Measurements from ENCODE around the gene NOS1AP.

NOS1AP gene

GRCh38 chr1:162218546-162218945 is 149.1 kb downstream of the NOS1AP start:
- POLR2A ChIA-PET = no interaction called here
- TF ChIP-seq LEF1 (IDR thresholded peaks at IDR 0.05; ENCODE audit: borderline replicate concordance) (no peak), L3MBTL2 (conservative IDR thresholded peaks at IDR 0.05) (no peak), FOXK2 (IDR thresholded peaks at IDR 0.05) (no peak), TARDBP (IDR thresholded peaks at IDR 0.05) (no peak), CTBP1 (IDR thresholded peaks at IDR 0.05; ENCODE audit: borderline replicate concordance) (no peak), ZNF384 (IDR thresholded peaks at IDR 0.05) (no peak), BHLHE40 (IDR thresholded peaks at IDR 0.05; ENCODE audit: borderline replicate concordance) (no peak), FOXM1 (IDR thresholded peaks at IDR 0.05; ENCODE audit: borderline replicate concordance) (no peak), PKNOX1 (IDR thresholded peaks at IDR 0.05) (no peak), ARNT (IDR thresholded peaks at IDR 0.05) (no peak), SUZ12 (IDR thresholded peaks at IDR 0.05) (no peak), HDGF (IDR thresholded peaks at IDR 0.05; ENCODE audit: borderline replicate concordance) (no peak), FOXA1 (IDR thresholded peaks at IDR 0.05) (no peak), SP1 (IDR thresholded peaks at IDR 0.05) (no peak), ELF4 (IDR thresholded peaks at IDR 0.05) (no peak), NFRKB (IDR thresholded peaks at IDR 0.05) (no peak)
- CTCF ChIA-PET = no interaction called here
- no peak for DNase-seq (ENCODE audit: extremely low spot score)

GRCh38 chr1:162218975-162219374 is 149.5 kb downstream of the NOS1AP start:
- POLR2A ChIA-PET = no interaction called here
- TF ChIP-seq ELF4 (IDR thresholded peaks at IDR 0.05) (no peak), TARDBP (IDR thresholded peaks at IDR 0.05) (no peak), SUZ12 (IDR thresholded peaks at IDR 0.05) (no peak)
- CTCF ChIA-PET = no interaction called here
- DNase-seq (ENCODE audit: extremely low spot score) = no peak

GRCh38 chr1:162219461-162219860 is 150.0 kb downstream of the NOS1AP start:
- ChIA-PET CTCF (no interaction called here), POLR2A (no interaction called here)
- DNase-seq (ENCODE audit: extremely low spot score) = no peak
- TF ChIP-seq SP1 (IDR thresholded peaks at IDR 0.05) = no peak
- no peak for TF ChIP-seq LEF1 (IDR thresholded peaks at IDR 0.05; ENCODE audit: borderline replicate concordance)
- TF ChIP-seq CTBP1 (IDR thresholded peaks at IDR 0.05; ENCODE audit: borderline replicate concordance) = no peak
- no peak for TF ChIP-seq PKNOX1 (IDR thresholded peaks at IDR 0.05)
- no peak for TF ChIP-seq SUZ12 (IDR thresholded peaks at IDR 0.05)
- TF ChIP-seq ZNF384 (IDR thresholded peaks at IDR 0.05) = no peak
- TF ChIP-seq FOXK2 (IDR thresholded peaks at IDR 0.05) = no peak
- TF ChIP-seq HDGF (IDR thresholded peaks at IDR 0.05; ENCODE audit: borderline replicate concordance) = no peak
- no peak for TF ChIP-seq BHLHE40 (IDR thresholded peaks at IDR 0.05; ENCODE audit: borderline replicate concordance)
- TF ChIP-seq NFRKB (IDR thresholded peaks at IDR 0.05) = no peak
- TF ChIP-seq TARDBP (IDR thresholded peaks at IDR 0.05) = no peak
- no peak for TF ChIP-seq FOXM1 (IDR thresholded peaks at IDR 0.05; ENCODE audit: borderline replicate concordance)
- TF ChIP-seq ELF4 (IDR thresholded peaks at IDR 0.05) = no peak
- TF ChIP-seq L3MBTL2 (conservative IDR thresholded peaks at IDR 0.05) = no peak
- TF ChIP-seq FOXA1 (IDR thresholded peaks at IDR 0.05) = no peak
- no peak for TF ChIP-seq ARNT (IDR thresholded peaks at IDR 0.05)

- DNase-seq (ENCODE audit: extremely low spot score) = no peak
- POLR2A ChIA-PET = no interaction called here
- no peak for TF ChIP-seq LEF1 (IDR thresholded peaks at IDR 0.05; ENCODE audit: borderline replicate concordance)
- no peak for TF ChIP-seq ELF4 (IDR thresholded peaks at IDR 0.05)
- TF ChIP-seq TARDBP (IDR thresholded peaks at IDR 0.05) = no peak
- TF ChIP-seq PKNOX1 (IDR thresholded peaks at IDR 0.05) = no peak
- TF ChIP-seq FOXK2 (IDR thresholded peaks at IDR 0.05) = no peak
- no peak for TF ChIP-seq FOXA1 (IDR thresholded peaks at IDR 0.05)
- TF ChIP-seq NFRKB (IDR thresholded peaks at IDR 0.05) = no peak
- CTCF ChIA-PET = no interaction called here
These were observed 150.6 kb downstream of the NOS1AP start for GRCh38 chr1:162220009-162220539.

GRCh38 chr1:162222014-162222413 is 152.5 kb downstream of the NOS1AP start:
- DNase-seq (ENCODE audit: extremely low spot score) = no peak
- ChIA-PET CTCF (no interaction called here), POLR2A (no interaction called here)
- TF ChIP-seq SUZ12 (IDR thresholded peaks at IDR 0.05) (no peak), PKNOX1 (IDR thresholded peaks at IDR 0.05) (no peak), ARNT (IDR thresholded peaks at IDR 0.05) (no peak), LEF1 (IDR thresholded peaks at IDR 0.05; ENCODE audit: borderline replicate concordance) (no peak), HDGF (IDR thresholded peaks at IDR 0.05; ENCODE audit: borderline replicate concordance) (no peak)

GRCh38 chr1:162222730-162223129 is 153.2 kb downstream of the NOS1AP start:
- DNase-seq (ENCODE audit: extremely low spot score) = no peak
- POLR2A ChIA-PET = no interaction called here
- CTCF ChIA-PET = no interaction called here
- no peak for TF ChIP-seq ELF4 (IDR thresholded peaks at IDR 0.05)
- TF ChIP-seq NFRKB (IDR thresholded peaks at IDR 0.05) = no peak
- no peak for TF ChIP-seq BHLHE40 (IDR thresholded peaks at IDR 0.05; ENCODE audit: borderline replicate concordance)
- no peak for TF ChIP-seq PKNOX1 (IDR thresholded peaks at IDR 0.05)
- TF ChIP-seq L3MBTL2 (conservative IDR thresholded peaks at IDR 0.05) = no peak
- TF ChIP-seq FOXA1 (IDR thresholded peaks at IDR 0.05) = no peak
- TF ChIP-seq SP1 (IDR thresholded peaks at IDR 0.05) = no peak
- no peak for TF ChIP-seq HDGF (IDR thresholded peaks at IDR 0.05; ENCODE audit: borderline replicate concordance)
- no peak for TF ChIP-seq ZNF384 (IDR thresholded peaks at IDR 0.05)
- no peak for TF ChIP-seq ARNT (IDR thresholded peaks at IDR 0.05)
- no peak for TF ChIP-seq SUZ12 (IDR thresholded peaks at IDR 0.05)
- TF ChIP-seq LEF1 (IDR thresholded peaks at IDR 0.05; ENCODE audit: borderline replicate concordance) = no peak
- TF ChIP-seq CTBP1 (IDR thresholded peaks at IDR 0.05; ENCODE audit: borderline replicate concordance) = no peak
- no peak for TF ChIP-seq TARDBP (IDR thresholded peaks at IDR 0.05)
- no peak for TF ChIP-seq FOXM1 (IDR thresholded peaks at IDR 0.05; ENCODE audit: borderline replicate concordance)
